ENCODE results near the gene MARS1. TPM values are rescaled to one million over a fixed set of nuclear protein-coding genes. Genes with fewer than 3 reads are reported as not detected.

MARS1 gene
- total RNA-seq, 1 donor: 81.3 TPM

- DNase-seq (ENCODE audit: low read depth in 2 of 3, low spot score in 2 of 3): no peak
Measured at GRCh38 chr12:57526477-57527126, 38.7 kb downstream of the MARS1 start.

- DNase-seq (ENCODE audit: low read depth in 2 of 3, low spot score in 2 of 3): no peak
Measured at GRCh38 chr12:57527184-57527583, 39.3 kb downstream of the MARS1 start.

- DNase-seq (ENCODE audit: low read depth in 2 of 3, low spot score in 2 of 3): no peak
Measured at GRCh38 chr12:57528176-57528575, 40.3 kb downstream of the MARS1 start.

GRCh38 chr12:57528831-57529555 lies 41.1 kb downstream of the MARS1 start:
- no peak for DNase-seq (ENCODE audit: low read depth in 2 of 3, low spot score in 2 of 3)

- DNase-seq (ENCODE audit: low read depth in 2 of 3, low spot score in 2 of 3): no peak
Measured at GRCh38 chr12:57529831-57530230, 42.0 kb downstream of the MARS1 start.

- no peak for DNase-seq (ENCODE audit: low read depth in 2 of 3, low spot score in 2 of 3)
Measured at GRCh38 chr12:57530396-57531142, 42.7 kb downstream of the MARS1 start.

- DNase-seq (ENCODE audit: low read depth in 2 of 3, low spot score in 2 of 3): no peak
Measured at GRCh38 chr12:57531836-57532235, 44.0 kb downstream of the MARS1 start.

- DNase-seq (ENCODE audit: low read depth in 2 of 3, low spot score in 2 of 3): no peak
Measured at GRCh38 chr12:57533108-57533507, 45.2 kb downstream of the MARS1 start.

- no peak for DNase-seq (ENCODE audit: low read depth in 2 of 3, low spot score in 2 of 3)
Measured at GRCh38 chr12:57534250-57534649, 46.4 kb downstream of the MARS1 start.

- no peak for DNase-seq (ENCODE audit: low read depth in 2 of 3, low spot score in 2 of 3)
Measured at GRCh38 chr12:57534991-57535543, 47.2 kb downstream of the MARS1 start.

- no peak for DNase-seq (ENCODE audit: low read depth in 2 of 3, low spot score in 2 of 3)
Measured at GRCh38 chr12:57535764-57536596, 48.1 kb downstream of the MARS1 start.

- DNase-seq (ENCODE audit: low read depth in 2 of 3, low spot score in 2 of 3): no peak
Measured at GRCh38 chr12:57536597-57536942, 48.7 kb downstream of the MARS1 start.

- DNase-seq (ENCODE audit: low read depth in 2 of 3, low spot score in 2 of 3): peak in 2 of 3 donors; percentile 40 to 71
Measured at GRCh38 chr12:57539134-57539768, 51.4 kb downstream of the MARS1 start.

- no peak for DNase-seq (ENCODE audit: low read depth in 2 of 3, low spot score in 2 of 3)
Measured at GRCh38 chr12:57541001-57541400, 53.1 kb downstream of the MARS1 start.

GRCh38 chr12:57541717-57542116 lies 53.8 kb downstream of the MARS1 start:
- no peak for DNase-seq (ENCODE audit: low read depth in 2 of 3, low spot score in 2 of 3)

- DNase-seq (ENCODE audit: low read depth in 2 of 3, low spot score in 2 of 3): peak in 2 of 3 donors; percentile 56 to 68
Measured at GRCh38 chr12:57543581-57543980, 55.7 kb downstream of the MARS1 start.

- DNase-seq (ENCODE audit: low read depth in 2 of 3, low spot score in 2 of 3): no peak
Measured at GRCh38 chr12:57545809-57546437, 58.1 kb downstream of the MARS1 start.

GRCh38 chr12:57546438-57547287 lies 58.8 kb downstream of the MARS1 start, which contains the start of gene DCTN2:
DCTN2 (minus strand) TSS chr12:57547192; CDS start chr12:57547063, 129 bp downstream.
- peak; percentile 74 to 98 (median 95) for DNase-seq (ENCODE audit: low read depth in 2 of 3, low spot score in 2 of 3)
